GM23338 (cell line): ENCODE data around the gene GNB1L.

Experiments
- CREB1 ChIP-seq: fragments of 250-450 bp; sonication (Bioruptor Pico); IDR thresholded peaks from 2 replicates; pipeline ENCODE4 v1.5.0; 2020; ENCODE audit warnings: low read depth, mild to moderate bottlenecking, moderate library complexity
- CTCF ChIP-seq, 2 experiments: fragments of 200-600 bp in 1 of 2; sonication (generic) in 1 of 2; conservative IDR thresholded peaks; 2 replicates each; pipeline versions ENCODE4 v1.5.1 to v1.6.1; 2016 to 2017; ENCODE audit warnings: antibody characterized with exemption in 2 of 2, low read depth in 2 of 2, mild to moderate bottlenecking in 2 of 2, moderate library complexity in 1 of 2
- EZH2 ChIP-seq: fragments of 200-600 bp; sonication (generic); IDR thresholded peaks from one replicate; pipeline ENCODE4 v1.8.0; 2017; ENCODE audit warnings: antibody characterized with exemption, mild to moderate bottlenecking, low read depth; ENCODE audit not compliant: unreplicated experiment
- EZH2phosphoT487 ChIP-seq: fragments of 200-600 bp; sonication (generic); IDR thresholded peaks from one replicate; pipeline ENCODE4 v1.8.1; 2018; ENCODE audit warnings: antibody characterized with exemption; ENCODE audit not compliant: unreplicated experiment
- JUNB ChIP-seq: IDR thresholded peaks from one replicate; pipeline ENCODE4 v1.6.1; 2016; ENCODE audit warnings: antibody characterized with exemption; ENCODE audit not compliant: unreplicated experiment
- POLR2AphosphoS5 ChIP-seq: IDR thresholded peaks from 2 replicates; pipeline ENCODE4 v1.6.1; 2016; ENCODE audit warnings: antibody characterized with exemption, low read depth
- REST ChIP-seq: IDR thresholded peaks from one replicate; pipeline ENCODE4 v1.6.1; 2018; ENCODE audit warnings: antibody characterized with exemption; ENCODE audit not compliant: unreplicated experiment
- STAT1 ChIP-seq: IDR thresholded peaks from one replicate; pipeline ENCODE4 v1.6.1; 2016; ENCODE audit warnings: antibody characterized with exemption; ENCODE audit not compliant: unreplicated experiment
- ZNF462 ChIP-seq: fragments of 250-450 bp; sonication (Bioruptor Pico); IDR thresholded peaks from 2 replicates; pipeline ENCODE4 v1.5.0; 2020; ENCODE audit warnings: mild to moderate bottlenecking, moderate library complexity

GRCh38 chr22:19832476-19833108 is 22.1 kb downstream of the GNB1L start:
- no peak for TF ChIP-seq EZH2phosphoT487
- TF ChIP-seq POLR2AphosphoS5: no peak
- TF ChIP-seq CTCF (conservative IDR thresholded peaks at IDR 0.05; ENCODE audit: low read depth in 2 of 2): no peak
- TF ChIP-seq REST: no peak
- TF ChIP-seq EZH2: no peak
- TF ChIP-seq CREB1 (CRISPR knock-in tag): no peak
- no peak for TF ChIP-seq STAT1
- no peak for TF ChIP-seq ZNF462 (CRISPR knock-in tag)
- TF ChIP-seq JUNB: no peak
